ENCODE data around the gene HLA-G. TPM values are rescaled to one million over a fixed set of nuclear protein-coding genes. Genes with fewer than 3 reads are reported as not detected.

Gene HLA-G
- total and polyA plus RNA-seq, 2 donors (not counting 3 experiments of a cell fraction or from before 2014, with no cell fraction given), result 0.24 TPM; not detected in 1

- no peaks in the 10 kb centered on the region for H3K9me3 ChIP-seq (replicated peaks; ENCODE audit: control insufficient read depth, insufficient read depth, low read length)
- ChIA-PET CTCF (no interaction called here), POLR2A (no interaction called here)
- no peak overlapping the region for H3K4me2 ChIP-seq (ENCODE audit: insufficient read depth, low read length)
- no peak overlapping the region for H2AFZ ChIP-seq (ENCODE audit: low read depth, low read length)
- dilution Hi-C loops (cut with MboI; ENCODE audit: extremely low pct_ligation_motif_present, low sequenced_read_pairs) (no loop called here), intact Hi-C loops (cut with micrococcal nuclease) (no loop called here)
- H3K36me3 ChIP-seq (ENCODE audit: control insufficient read depth in 2 of 2, extremely low read depth in 1 of 2, insufficient read depth in 2 of 2, low read length in 2 of 2), result no peaks in the 10 kb centered on the region
- TF ChIP-seq FOS (IDR thresholded peaks at IDR 0.05; ENCODE audit: borderline replicate concordance, insufficient read depth, low read length) (no peak), MYC (IDR thresholded peaks at IDR 0.05; ENCODE audit: low read depth, low read length) (no peak), POLR2AphosphoS5 (IDR thresholded peaks at IDR 0.05; ENCODE audit: insufficient read depth, low read depth, low read length) (no peak), POLR2A (IDR thresholded peaks at IDR 0.05; ENCODE audit: low read depth, low read length) (no peak), JUN (IDR thresholded peaks at IDR 0.05; ENCODE audit: borderline replicate concordance, insufficient read depth, insufficient read length, low read depth) (no peak), EZH2 (IDR thresholded peaks at IDR 0.05; ENCODE audit: borderline replicate concordance, low read depth, low read length, severe bottlenecking) (no peak), GATA2 (IDR thresholded peaks at IDR 0.05; ENCODE audit: insufficient read depth, insufficient read length, low read depth, low read length) (no peak)
- TF ChIP-seq, protein P1, sequence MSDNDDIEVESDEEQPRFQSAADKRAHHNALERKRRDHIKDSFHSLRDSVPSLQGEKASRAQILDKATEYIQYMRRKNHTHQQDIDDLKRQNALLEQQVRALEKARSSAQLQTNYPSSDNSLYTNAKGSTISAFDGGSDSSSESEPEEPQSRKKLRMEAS (IDR thresholded peaks at IDR 0.05; ENCODE audit: insufficient read depth, insufficient read length), result no peak
- TF ChIP-seq, protein P2, sequence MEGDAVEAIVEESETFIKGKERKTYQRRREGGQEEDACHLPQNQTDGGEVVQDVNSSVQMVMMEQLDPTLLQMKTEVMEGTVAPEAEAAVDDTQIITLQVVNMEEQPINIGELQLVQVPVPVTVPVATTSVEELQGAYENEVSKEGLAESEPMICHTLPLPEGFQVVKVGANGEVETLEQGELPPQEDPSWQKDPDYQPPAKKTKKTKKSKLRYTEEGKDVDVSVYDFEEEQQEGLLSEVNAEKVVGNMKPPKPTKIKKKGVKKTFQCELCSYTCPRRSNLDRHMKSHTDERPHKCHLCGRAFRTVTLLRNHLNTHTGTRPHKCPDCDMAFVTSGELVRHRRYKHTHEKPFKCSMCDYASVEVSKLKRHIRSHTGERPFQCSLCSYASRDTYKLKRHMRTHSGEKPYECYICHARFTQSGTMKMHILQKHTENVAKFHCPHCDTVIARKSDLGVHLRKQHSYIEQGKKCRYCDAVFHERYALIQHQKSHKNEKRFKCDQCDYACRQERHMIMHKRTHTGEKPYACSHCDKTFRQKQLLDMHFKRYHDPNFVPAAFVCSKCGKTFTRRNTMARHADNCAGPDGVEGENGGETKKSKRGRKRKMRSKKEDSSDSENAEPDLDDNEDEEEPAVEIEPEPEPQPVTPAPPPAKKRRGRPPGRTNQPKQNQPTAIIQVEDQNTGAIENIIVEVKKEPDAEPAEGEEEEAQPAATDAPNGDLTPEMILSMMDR (IDR thresholded peaks at IDR 0.05; ENCODE audit: extremely low read depth in 1 of 2, insufficient read depth in 1 of 2, low read depth in 1 of 2, low read length in 2 of 2), result no peak
- no peaks in the 10 kb centered on the region for H3K79me2 ChIP-seq (ENCODE audit: control insufficient read depth, insufficient read depth, low read length)
- H3K4me1 ChIP-seq (ENCODE audit: control insufficient read depth, extremely low read depth, insufficient read depth, low read length), result no peaks in the 10 kb centered on the region
- no peak overlapping the region for H3K27ac ChIP-seq (ENCODE audit: insufficient read depth, low read depth, low read length)
- peaks cover 30 to 36% of the 10 kb centered on the region in 2 experiments for H3K27me3 ChIP-seq (ENCODE audit: control insufficient read depth in 2 of 2, insufficient read depth in 2 of 2, low read length in 2 of 2)
- FAIRE-seq (no peak), DNase-seq (ENCODE audit: low read depth, low spot score) (no peak)
- H3K4me3 ChIP-seq (replicated peaks in 1 of 3; ENCODE audit: insufficient read depth in 1 of 3, low read depth in 1 of 3, low read length in 3 of 3), result no peak overlapping the region
- no peaks in the 10 kb centered on the region for H4K20me1 ChIP-seq (replicated peaks; ENCODE audit: control insufficient read depth, extremely low read depth, insufficient read depth, low read length)
- BruUV-seq (replicated peaks), result no TSS peak
- H3K9me1 ChIP-seq (replicated peaks; ENCODE audit: control insufficient read depth, extremely low read depth, insufficient read depth, low read length), result no peaks in the 10 kb centered on the region
- no peak overlapping the region for H3K9ac ChIP-seq (replicated peaks; ENCODE audit: extremely low read depth, insufficient read depth, low read length)
Measured at GRCh38 chr6:29826271-29826670, 1.4 kb upstream of the HLA-G start.

Measured in endothelial cell of umbilical vein (primary cell).